ENCODE results near the gene IVL. TPM values are rescaled to one million over a fixed set of nuclear protein-coding genes. Genes with fewer than 3 reads are reported as not detected.

Gene IVL
- total and polyA plus RNA-seq, 11 donors = 0.03 TPM; not detected in 10

DNA sequence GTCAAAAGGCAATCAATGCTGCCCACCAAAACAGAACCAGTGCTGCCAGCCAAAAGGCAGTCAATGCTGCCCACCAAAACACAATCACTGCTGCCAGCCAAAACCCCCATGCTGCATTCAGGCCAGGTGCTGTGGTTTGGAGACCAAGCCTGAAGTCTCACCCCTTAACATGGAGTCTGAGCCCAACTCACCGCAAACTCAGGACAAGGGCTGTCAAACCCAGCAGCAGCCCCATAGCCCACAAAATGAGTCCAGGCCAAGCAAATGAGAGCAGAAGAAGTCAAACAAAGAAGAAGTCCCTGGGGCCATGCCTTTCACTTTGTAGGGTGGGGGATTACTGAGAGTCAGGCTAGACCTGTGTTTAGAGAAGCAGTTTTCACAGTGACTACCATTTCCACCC lies 23.8 kb upstream of the IVL start:
- H3K27ac ChIP-seq = no peak overlapping the region
- no peak for ATAC-seq
- no peaks in the 10 kb centered on the region for H3K36me3 ChIP-seq

DNA sequence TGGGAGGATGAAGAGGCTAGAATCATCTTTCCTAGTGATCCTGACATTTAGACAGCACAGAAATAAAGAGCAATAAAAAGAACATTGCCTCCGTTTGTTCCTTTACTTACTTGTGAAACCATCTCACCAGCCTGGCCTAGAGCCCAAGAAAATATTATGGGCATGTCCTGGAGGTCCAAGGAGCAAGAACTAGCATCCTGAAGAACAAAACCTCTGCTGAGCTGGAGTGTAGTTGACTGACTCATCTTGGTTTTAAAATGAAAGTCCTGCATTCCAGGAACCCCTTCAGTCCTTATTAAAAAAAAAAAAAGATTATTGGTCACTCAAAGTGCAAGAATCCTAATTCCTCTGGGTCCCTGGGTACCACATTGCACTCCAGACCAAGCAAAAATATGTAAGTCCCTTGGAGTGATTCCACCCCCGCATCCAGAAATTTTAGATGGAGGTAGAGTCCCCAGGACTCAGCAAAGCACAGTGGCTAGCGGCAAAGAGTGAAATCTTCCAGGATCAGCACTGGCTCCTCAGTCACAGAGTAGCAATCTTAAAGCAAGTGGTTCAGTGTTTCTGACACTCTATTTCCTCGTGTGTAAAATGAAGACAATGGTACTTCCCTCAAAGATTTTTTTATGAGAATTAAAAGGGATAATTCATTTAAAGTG lies 23.3 kb upstream of the IVL start:
- Histone ChIP-seq H3K36me3 (no peaks in the 10 kb centered on the region), H3K4me3 (no peak overlapping the region), H3K27me3 (no peaks in the 10 kb centered on the region), H3K9me3 (no peaks in the 10 kb centered on the region), H3K27ac (no peak overlapping the region), H3K4me1 (no peaks in the 10 kb centered on the region)
- no peak for ATAC-seq
- intact Hi-C loops (cut with DNase I) = no loop called here
- 57 to 73% (median 63%) methylated on average over 4 of the region's 4 CpGs for WGBS, 4 donors
- DNase-seq = no peak
- TF ChIP-seq, protein P1, sequence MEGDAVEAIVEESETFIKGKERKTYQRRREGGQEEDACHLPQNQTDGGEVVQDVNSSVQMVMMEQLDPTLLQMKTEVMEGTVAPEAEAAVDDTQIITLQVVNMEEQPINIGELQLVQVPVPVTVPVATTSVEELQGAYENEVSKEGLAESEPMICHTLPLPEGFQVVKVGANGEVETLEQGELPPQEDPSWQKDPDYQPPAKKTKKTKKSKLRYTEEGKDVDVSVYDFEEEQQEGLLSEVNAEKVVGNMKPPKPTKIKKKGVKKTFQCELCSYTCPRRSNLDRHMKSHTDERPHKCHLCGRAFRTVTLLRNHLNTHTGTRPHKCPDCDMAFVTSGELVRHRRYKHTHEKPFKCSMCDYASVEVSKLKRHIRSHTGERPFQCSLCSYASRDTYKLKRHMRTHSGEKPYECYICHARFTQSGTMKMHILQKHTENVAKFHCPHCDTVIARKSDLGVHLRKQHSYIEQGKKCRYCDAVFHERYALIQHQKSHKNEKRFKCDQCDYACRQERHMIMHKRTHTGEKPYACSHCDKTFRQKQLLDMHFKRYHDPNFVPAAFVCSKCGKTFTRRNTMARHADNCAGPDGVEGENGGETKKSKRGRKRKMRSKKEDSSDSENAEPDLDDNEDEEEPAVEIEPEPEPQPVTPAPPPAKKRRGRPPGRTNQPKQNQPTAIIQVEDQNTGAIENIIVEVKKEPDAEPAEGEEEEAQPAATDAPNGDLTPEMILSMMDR (IDR thresholded peaks at IDR 0.05) = no peak
- TF ChIP-seq POLR2A (IDR thresholded peaks at IDR 0.05) = no peak

More for the DNA sequence above, 23.8 kb upstream of the IVL start:
- H3K4me1 ChIP-seq = no peaks in the 10 kb centered on the region
- intact Hi-C loops (cut with DNase I) = no loop called here
- TF ChIP-seq POLR2A (IDR thresholded peaks at IDR 0.05) = no peak
- TF ChIP-seq, protein P1 (IDR thresholded peaks at IDR 0.05) = no peak
- no peaks in the 10 kb centered on the region for H3K9me3 ChIP-seq
- WGBS, 4 donors = 98 to 100% (median 99%) methylated on average over 1 of the region's 1 CpG
- no peak for DNase-seq
- no peak overlapping the region for H3K4me3 ChIP-seq
- H3K27me3 ChIP-seq = no peaks in the 10 kb centered on the region

DNA sequence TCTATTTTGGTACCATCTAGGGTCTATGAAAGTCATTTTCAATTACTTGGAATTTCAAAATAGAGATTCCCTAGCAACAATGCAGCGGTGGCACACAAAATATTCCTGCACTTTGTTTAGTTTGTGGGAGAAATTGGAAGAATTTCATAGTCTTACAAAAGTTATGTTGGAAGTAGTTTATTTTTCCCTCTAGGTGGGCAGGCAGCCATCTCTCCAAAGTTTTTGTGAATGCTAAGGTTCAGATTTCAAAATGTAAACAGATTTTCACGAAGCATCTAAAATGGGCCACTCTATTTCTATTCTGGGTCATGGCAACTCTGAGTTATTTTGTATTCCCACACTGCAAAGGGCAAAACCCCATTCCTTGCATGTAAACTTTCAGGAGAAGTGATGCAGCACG lies 22.3 kb upstream of the IVL start:
- Histone ChIP-seq H3K27me3 (no peaks in the 10 kb centered on the region), H3K4me3 (no peak overlapping the region), H3K27ac (no peak overlapping the region), H3K4me1 (no peaks in the 10 kb centered on the region), H3K36me3 (no peaks in the 10 kb centered on the region), H3K9me3 (no peaks in the 10 kb centered on the region)
- ATAC-seq (no peak), DNase-seq (no peak)
- intact Hi-C loops (cut with DNase I) = no loop called here
- TF ChIP-seq, protein P1 (IDR thresholded peaks at IDR 0.05) = no peak
- no peak for TF ChIP-seq POLR2A (IDR thresholded peaks at IDR 0.05)
- 31 to 53% (median 46%) methylated on average over 3 of the region's 3 CpGs for WGBS, 4 donors

DNA sequence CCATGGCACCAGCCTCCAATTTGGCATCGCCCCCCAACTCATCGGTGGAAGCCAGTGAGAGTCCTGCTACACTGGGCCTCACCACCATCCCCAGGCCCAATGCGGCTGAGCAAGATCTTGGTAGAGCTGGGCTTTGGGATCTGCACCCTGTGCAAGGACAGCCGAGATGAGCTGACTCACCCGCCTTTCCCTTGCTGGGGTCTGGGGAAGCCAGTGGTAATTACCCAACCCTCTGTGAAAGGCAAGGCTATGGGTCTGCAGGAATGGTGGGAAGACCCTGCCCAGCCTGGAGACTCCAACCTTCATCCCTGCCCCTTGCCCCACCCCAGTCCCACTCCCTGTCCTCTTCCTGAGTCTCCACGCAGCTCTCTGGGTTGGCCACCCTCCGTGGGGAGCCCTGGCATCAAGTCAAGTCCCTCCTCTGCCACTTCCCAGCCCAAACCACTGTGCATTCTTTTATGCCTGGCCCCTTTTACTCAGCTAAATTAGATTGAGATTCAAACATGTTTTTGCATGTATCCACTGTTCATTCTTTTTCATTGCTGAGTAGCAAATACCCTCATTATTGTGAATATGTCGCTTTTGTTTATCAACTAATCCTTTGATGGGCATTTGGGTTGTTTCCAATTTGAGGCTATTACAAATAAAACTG lies 21.5 kb upstream of the IVL start:
- H3K27me3 ChIP-seq = no peaks in the 10 kb centered on the region
- no peak overlapping the region for H3K4me3 ChIP-seq
- DNase-seq (no peak), ATAC-seq (no peak)
- TF ChIP-seq, protein P1 (IDR thresholded peaks at IDR 0.05) = no peak
- TF ChIP-seq POLR2A (IDR thresholded peaks at IDR 0.05) = no peak
- H3K27ac ChIP-seq = no peak overlapping the region
- 47 to 71% (median 69%) methylated on average over 5 to 8 of the region's 8 CpGs for WGBS, 4 donors
- H3K36me3 ChIP-seq = no peaks in the 10 kb centered on the region
- no peaks in the 10 kb centered on the region for H3K4me1 ChIP-seq
- no peaks in the 10 kb centered on the region for H3K9me3 ChIP-seq
- intact Hi-C loops (cut with DNase I) = no loop called here
